CD4-positive, alpha-beta T cell treated with Interleukin-6 for 4 hours (primary cell): ENCODE data around the gene IQGAP1.
A peak's percentile ranks its signal among the peaks of the same experiment; 100 is the strongest.

Experiments used
- DNase-seq: peaks from one replicate; pipeline ENCODE4 v3.0.0-alpha.2; 2020; ENCODE audit warnings: mixed read lengths

The IQGAP1 gene

DNA sequence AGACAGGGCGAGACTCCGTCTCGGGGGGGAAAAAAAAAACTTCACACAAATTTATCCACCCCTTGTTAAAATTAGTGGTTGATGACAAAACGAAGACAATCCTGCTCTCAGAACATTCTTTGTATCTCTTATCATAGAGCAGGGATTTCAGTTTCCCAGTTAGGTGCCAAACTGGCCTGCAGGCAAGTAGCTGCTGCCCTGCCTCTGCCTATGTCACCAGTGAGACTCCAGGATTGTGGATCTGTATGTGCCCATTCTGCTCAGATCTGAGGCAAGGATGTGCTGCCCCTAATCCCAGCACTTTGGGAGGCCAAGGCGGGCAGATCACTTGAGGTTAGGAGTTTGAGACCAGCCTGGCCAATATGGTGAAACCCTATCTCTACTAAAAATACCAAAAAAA, 54.4 kb downstream of the IQGAP1 start:
- DNase-seq: no peak

DNA sequence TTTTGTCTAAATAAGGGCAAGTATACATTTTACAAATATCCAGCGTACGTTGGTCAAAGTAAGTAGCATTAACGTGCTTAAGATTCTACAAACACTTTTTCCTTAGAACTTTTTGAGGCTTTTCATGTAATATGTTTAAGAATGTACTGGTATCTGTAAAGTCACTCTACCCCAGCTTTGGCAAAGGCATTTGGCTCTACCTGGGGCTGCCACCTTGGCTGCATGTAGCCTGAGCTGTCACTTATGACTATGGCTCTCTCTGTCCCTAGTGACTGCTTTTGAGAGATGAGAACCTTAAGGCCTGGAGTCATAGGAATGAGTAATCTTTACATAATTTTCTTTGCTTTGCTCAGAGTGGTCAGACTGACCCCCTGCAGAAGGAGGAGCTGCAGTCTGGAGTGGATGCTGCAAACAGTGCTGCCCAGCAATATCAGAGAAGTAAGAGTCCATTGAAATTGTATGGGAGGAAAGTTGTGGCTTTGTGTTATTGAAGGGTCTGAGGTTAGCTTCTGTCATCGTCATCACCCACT, 61.2 kb downstream of the IQGAP1 start:
- DNase-seq: no peak

GRCh38 chr15:90451053-90451850, 63.2 kb downstream of the IQGAP1 start:
- DNase-seq: no peak

GRCh38 chr15:90456236-90456635, 68.2 kb downstream of the IQGAP1 start:
- no peak for DNase-seq

- DNase-seq: no peak
Measured at GRCh38 chr15:90458061-90458460, 70.0 kb downstream of the IQGAP1 start.

DNA sequence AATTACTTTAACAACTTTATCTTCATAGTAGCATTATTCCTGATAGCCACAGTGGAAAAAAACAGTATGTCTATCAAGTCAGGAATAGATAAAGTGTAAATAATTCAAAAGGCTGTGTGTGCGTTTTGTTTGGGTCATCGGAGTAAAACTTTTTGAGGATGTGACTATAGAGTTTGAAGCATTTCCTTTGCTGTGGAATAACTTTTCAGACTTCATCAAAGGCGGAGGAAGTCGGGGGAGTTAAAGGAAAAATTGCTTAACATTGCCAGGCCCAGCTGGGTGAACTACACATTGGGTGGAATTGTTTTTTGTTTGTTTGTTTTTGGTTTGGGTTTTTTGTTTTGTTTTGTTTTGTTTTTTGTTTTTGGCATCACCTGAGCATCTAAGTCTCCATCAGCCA, 71.3 kb downstream of the IQGAP1 start:
- no peak for DNase-seq

- no peak for DNase-seq
Measured at GRCh38 chr15:90460142-90460824, 72.2 kb downstream of the IQGAP1 start.

DNA sequence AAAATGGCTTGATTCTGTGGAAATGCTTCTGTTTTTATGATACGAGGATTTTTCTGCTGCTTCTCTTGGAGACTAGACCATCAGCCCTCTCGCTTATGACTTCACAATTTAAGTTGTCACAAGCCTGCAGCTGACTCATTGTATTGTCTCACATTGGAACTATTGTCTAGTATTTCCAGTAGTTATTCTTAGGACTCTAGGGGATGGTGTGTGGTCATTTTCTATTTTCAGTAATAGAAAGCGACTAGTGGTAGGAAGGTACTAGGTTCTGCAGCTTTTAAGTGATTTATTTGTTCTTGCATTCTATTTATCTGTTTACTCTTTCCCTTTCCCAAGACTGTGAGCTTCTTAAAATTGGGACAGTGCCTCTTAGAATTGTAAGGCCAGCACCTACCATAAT, 75.3 kb downstream of the IQGAP1 start:
- DNase-seq: no peak

- no peak for DNase-seq
Measured at GRCh38 chr15:90465140-90465929, 77.3 kb downstream of the IQGAP1 start.

DNA sequence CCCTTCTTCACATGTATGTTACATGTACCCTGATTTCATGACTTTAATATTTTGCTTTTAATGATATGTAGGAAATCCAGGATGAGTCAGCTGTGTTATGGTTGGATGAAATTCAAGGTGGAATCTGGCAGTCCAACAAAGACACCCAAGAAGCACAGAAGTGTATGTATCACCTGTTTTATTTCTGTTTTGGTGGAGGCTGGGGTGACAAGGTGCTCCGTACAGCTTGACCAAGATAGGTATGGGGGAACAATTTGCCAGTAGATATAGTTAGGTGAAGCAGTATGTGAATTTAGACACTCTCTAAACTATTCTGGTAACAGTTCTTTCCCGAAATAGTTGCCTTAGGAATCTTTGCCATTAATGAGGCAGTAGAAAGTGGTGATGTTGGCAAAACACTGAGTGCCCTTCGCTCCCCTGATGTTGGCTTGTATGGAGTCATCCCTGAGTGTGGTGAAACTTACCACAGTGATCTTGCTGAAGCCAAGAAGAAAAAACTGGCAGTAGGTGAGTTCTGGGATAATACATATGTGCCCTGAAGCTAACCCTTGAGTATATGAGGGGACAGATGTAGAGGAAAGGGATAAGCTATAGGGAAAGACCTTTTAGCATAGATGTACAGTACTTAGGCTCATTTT, 78.0 kb downstream of the IQGAP1 start:
- no peak for DNase-seq

GRCh38 chr15:90469723-90470122, 81.7 kb downstream of the IQGAP1 start:
- DNase-seq: no peak

- DNase-seq: no peak
Measured at GRCh38 chr15:90470453-90470852, 82.4 kb downstream of the IQGAP1 start.

DNA sequence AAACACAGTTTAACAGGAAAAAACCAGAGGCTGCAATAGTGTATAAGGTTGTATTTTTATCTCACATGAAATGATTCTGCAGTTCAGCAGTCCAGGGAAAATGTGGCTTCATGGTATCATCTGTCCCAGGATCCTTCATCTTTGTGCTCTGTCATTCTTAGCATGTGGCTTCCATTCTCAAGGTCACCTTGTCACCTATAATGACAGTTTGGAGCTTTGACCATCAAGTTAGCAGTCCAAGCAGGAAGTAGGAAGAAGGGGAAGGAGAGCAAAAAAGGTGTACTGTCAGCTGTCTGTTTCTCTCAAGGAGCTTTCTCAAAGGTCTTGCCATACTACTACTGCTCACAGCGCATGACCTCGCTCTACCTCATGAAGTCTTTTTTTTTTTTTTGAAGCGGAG, 83.1 kb downstream of the IQGAP1 start:
- no peak for DNase-seq

- no peak for DNase-seq
Measured at GRCh38 chr15:90471769-90472168, 83.7 kb downstream of the IQGAP1 start.

- DNase-seq: peak; percentile 8
Measured at GRCh38 chr15:90478846-90479481, 90.9 kb downstream of the IQGAP1 start.

- DNase-seq: no peak
Measured at GRCh38 chr15:90479656-90480055, 91.6 kb downstream of the IQGAP1 start.

- peak; percentile 16 for DNase-seq
Measured at GRCh38 chr15:90481023-90481422, 93.0 kb downstream of the IQGAP1 start.

GRCh38 chr15:90482124-90483011, 94.3 kb downstream of the IQGAP1 start:
- DNase-seq: peak; percentile 46

- no peak for DNase-seq
Measured at GRCh38 chr15:90483012-90483307, 94.9 kb downstream of the IQGAP1 start.

- no peak for DNase-seq
Measured at GRCh38 chr15:90483637-90484036, 95.6 kb downstream of the IQGAP1 start.

- DNase-seq: no peak
Measured at GRCh38 chr15:90487186-90487585, 99.1 kb downstream of the IQGAP1 start.

DNA sequence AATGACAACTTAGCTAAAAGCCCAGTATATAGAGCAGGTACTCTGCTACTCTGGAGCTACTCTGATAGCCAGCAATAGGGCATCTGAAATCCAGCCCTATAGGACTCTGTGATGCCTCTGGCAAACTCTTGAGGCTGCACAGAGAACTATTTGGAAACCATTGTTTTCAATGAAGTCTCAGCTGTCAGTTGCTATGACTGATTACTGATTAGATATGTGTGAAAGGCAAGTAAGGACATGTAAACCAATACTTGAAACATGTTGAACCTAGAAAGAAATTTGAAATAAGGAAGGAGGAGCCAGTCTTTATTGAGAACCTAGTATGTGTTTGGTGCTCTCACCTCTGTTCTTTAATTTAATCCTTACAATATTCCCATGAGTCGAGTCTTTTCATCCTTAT, 101.5 kb downstream of the IQGAP1 start:
- DNase-seq: no peak
